ENCODE data around the gene TLX3. TPM values are rescaled to one million over a fixed set of nuclear protein-coding genes. Genes with fewer than 3 reads are reported as not detected.

The TLX3 gene
- polyA plus RNA-seq, 1 donor (not counting 4 experiments of a cell fraction or from before 2014, with no cell fraction given): not detected

- Histone ChIP-seq H3K9ac (ENCODE audit: control insufficient read depth, extremely low read depth, insufficient read depth, low read length) (no peak overlapping the region), H3K9me3 (ENCODE audit: control insufficient read depth, low read depth, low read length) (no peaks in the 10 kb centered on the region), H4K20me1 (ENCODE audit: control insufficient read depth, extremely low read depth, insufficient read depth, low read length) (no peaks in the 10 kb centered on the region), H3K4me3 (ENCODE audit: control insufficient read depth in 2 of 3, extremely low read depth in 1 of 3, insufficient read depth in 2 of 3, low read depth in 1 of 3, low read length in 3 of 3) (no peak overlapping the region), H3K4me1 (ENCODE audit: control insufficient read depth, extremely low read depth, insufficient read depth, low read length) (no peaks in the 10 kb centered on the region), H3K4me2 (ENCODE audit: control insufficient read depth, extremely low read depth, insufficient read depth, low read depth, low read length) (no peak overlapping the region), H2AFZ (ENCODE audit: control insufficient read depth, low read length) (no peak overlapping the region), H3K27me3 (ENCODE audit: control insufficient read depth, extremely low read depth, insufficient read depth, low read length) (no peaks in the 10 kb centered on the region), H3K27ac (ENCODE audit: control insufficient read depth, insufficient read depth, low read length) (no peak overlapping the region), H3K79me2 (ENCODE audit: control insufficient read depth, insufficient read depth, low read length) (no peaks in the 10 kb centered on the region), H3K9me1 (ENCODE audit: control insufficient read depth, extremely low read depth, insufficient read depth, low read length) (no peaks in the 10 kb centered on the region), H3K36me3 (ENCODE audit: control insufficient read depth in 2 of 2, extremely low read depth in 1 of 2, insufficient read depth in 2 of 2, low read length in 2 of 2) (no peaks in the 10 kb centered on the region)
- peak; percentile 23 for DNase-seq (ENCODE audit: low read depth, low spot score)
- peak; percentile 64 for FAIRE-seq
- TF ChIP-seq CTCF (optimal IDR thresholded peaks at IDR 0.05 in 1 of 3, IDR thresholded peaks at IDR 0.05 in 1 of 3, conservative IDR thresholded peaks at IDR 0.05 in 1 of 3; ENCODE audit: extremely low read depth in 1 of 3, insufficient read depth in 2 of 3, low read length in 3 of 3) (peak; percentile 53 to 66 (median 58)), EZH2 (IDR thresholded peaks at IDR 0.05; ENCODE audit: low read length) (no peak)
- dilution Hi-C loops (cut with MboI; ENCODE audit: extremely low pct_ligation_motif_present, low sequenced_read_pairs): no loop called here
Measured at GRCh38 chr5:171342362-171343111, 33.5 kb downstream of the TLX3 start.

- Histone ChIP-seq H2AFZ (ENCODE audit: control insufficient read depth, low read length) (no peak overlapping the region), H3K9me1 (ENCODE audit: control insufficient read depth, extremely low read depth, insufficient read depth, low read length) (no peaks in the 10 kb centered on the region), H3K4me1 (ENCODE audit: control insufficient read depth, extremely low read depth, insufficient read depth, low read length) (no peaks in the 10 kb centered on the region), H3K9me3 (ENCODE audit: control insufficient read depth, low read depth, low read length) (no peaks in the 10 kb centered on the region), H3K36me3 (ENCODE audit: control insufficient read depth in 2 of 2, extremely low read depth in 1 of 2, insufficient read depth in 2 of 2, low read length in 2 of 2) (no peaks in the 10 kb centered on the region), H3K4me3 (ENCODE audit: control insufficient read depth in 2 of 3, extremely low read depth in 1 of 3, insufficient read depth in 2 of 3, low read depth in 1 of 3, low read length in 3 of 3) (no peak overlapping the region), H3K79me2 (ENCODE audit: control insufficient read depth, insufficient read depth, low read length) (no peaks in the 10 kb centered on the region), H3K9ac (ENCODE audit: control insufficient read depth, extremely low read depth, insufficient read depth, low read length) (no peak overlapping the region), H3K27me3 (ENCODE audit: control insufficient read depth, extremely low read depth, insufficient read depth, low read length) (no peaks in the 10 kb centered on the region), H3K27ac (ENCODE audit: control insufficient read depth, insufficient read depth, low read length) (no peak overlapping the region), H3K4me2 (ENCODE audit: control insufficient read depth, extremely low read depth, insufficient read depth, low read depth, low read length) (no peak overlapping the region), H4K20me1 (ENCODE audit: control insufficient read depth, extremely low read depth, insufficient read depth, low read length) (no peaks in the 10 kb centered on the region)
- dilution Hi-C loops (cut with MboI; ENCODE audit: extremely low pct_ligation_motif_present, low sequenced_read_pairs): no loop called here
- no peak for DNase-seq (ENCODE audit: low read depth, low spot score)
- no peak for TF ChIP-seq CTCF (optimal IDR thresholded peaks at IDR 0.05 in 1 of 3, IDR thresholded peaks at IDR 0.05 in 1 of 3, conservative IDR thresholded peaks at IDR 0.05 in 1 of 3; ENCODE audit: extremely low read depth in 1 of 3, insufficient read depth in 2 of 3, low read length in 3 of 3)
- TF ChIP-seq EZH2 (IDR thresholded peaks at IDR 0.05; ENCODE audit: low read length): no peak
- FAIRE-seq: no peak
Measured at GRCh38 chr5:171344936-171345608, 36.0 kb downstream of the TLX3 start.

All from keratinocyte (primary cell).